Neural progenitor cell (in vitro differentiated cells): ENCODE data around the gene TMEM106C. TPM values are rescaled to one million over a fixed set of nuclear protein-coding genes. Genes with fewer than 3 reads are reported as not detected.

ENCODE experiments used
- DNase-seq: peaks from one replicate; pipeline ENCODE4 v3.0.0-alpha.2; 2016; ENCODE audit warnings: low spot score
- H2AFZ ChIP-seq: fragments of 200-600 bp; sonication (generic); replicated peaks from 2 replicates; pipeline ENCODE4 v1.6.1; 2016; ENCODE audit warnings: antibody characterized with exemption
- H3F3A ChIP-seq: fragments of 200-600 bp; sonication (generic); 2 replicates; pipeline ENCODE4 v1.6.1; 2016; ENCODE audit warnings: antibody characterized with exemption, low read depth
- H3K27ac ChIP-seq: fragments of 200-600 bp; sonication (generic); 2 replicates; pipeline ENCODE4 v1.5.1; 2016; ENCODE audit warnings: mild to moderate bottlenecking
- H3K27me3 ChIP-seq: fragments of 200-600 bp; sonication (generic); 2 replicates; pipeline ENCODE4 v1.6.1; 2016; ENCODE audit warnings: mild to moderate bottlenecking, moderate library complexity
- H3K36me3 ChIP-seq: fragments of 200-600 bp; sonication (generic); 2 replicates; pipeline ENCODE4 v1.5.1; 2016
- H3K4me1 ChIP-seq: fragments of 200-600 bp; sonication (generic); 2 replicates; pipeline ENCODE4 v1.6.1; 2016; ENCODE audit warnings: mixed run types
- H3K4me2 ChIP-seq: fragments of 200-600 bp; sonication (generic); 2 replicates; pipeline ENCODE4 v1.6.1; 2016
- H3K4me3 ChIP-seq: fragments of 200-600 bp; sonication (generic); 2 replicates; pipeline ENCODE4 v1.5.1; 2016
- H3K79me2 ChIP-seq: fragments of 200-600 bp; sonication (generic); 2 replicates; pipeline ENCODE4 v1.6.1; 2016; ENCODE audit warnings: low read depth
- H3K9ac ChIP-seq: fragments of 200-600 bp; sonication (generic); 2 replicates; pipeline ENCODE4 v1.6.1; 2016
- H3K9me3 ChIP-seq: fragments of 200-600 bp; sonication (generic); 2 replicates; pipeline ENCODE4 v1.5.1; 2016; ENCODE audit warnings: low read depth
- H4K20me1 ChIP-seq: fragments of 200-600 bp; sonication (generic); 2 replicates; pipeline ENCODE4 v1.6.1; 2016; ENCODE audit warnings: low read depth
- H3K27ac Mint-ChIP-seq: 3 replicates; pipeline ENCODE4 v1.8.0; 2021; ENCODE audit warnings: mixed read lengths
- H3K27me3 Mint-ChIP-seq: 2 replicates; pipeline ENCODE4 v1.8.0; 2022; ENCODE audit warnings: low read depth, mild to moderate bottlenecking, inconsistent platforms, moderate library complexity, mixed read lengths; ENCODE audit not compliant: insufficient read depth
- H3K36me3 Mint-ChIP-seq: 3 replicates; pipeline ENCODE4 v1.8.0; 2021; ENCODE audit warnings: mixed read lengths
- H3K4me1 Mint-ChIP-seq: 3 replicates; pipeline ENCODE4 v1.8.0; 2021; ENCODE audit warnings: mixed read lengths
- H3K4me3 Mint-ChIP-seq: 3 replicates; pipeline ENCODE4 v1.8.0; 2021; ENCODE audit warnings: mild to moderate bottlenecking, moderate library complexity, mixed read lengths
- H3K9me3 Mint-ChIP-seq: 3 replicates; pipeline ENCODE4 v1.8.0; 2020; ENCODE audit warnings: mixed read lengths
- EZH2 ChIP-seq: fragments of 200-600 bp; sonication (generic); IDR thresholded peaks from 2 replicates; pipeline ENCODE4 v1.6.1; 2017; ENCODE audit warnings: antibody characterized with exemption, mild to moderate bottlenecking, moderate library complexity
- EZH2phosphoT487 ChIP-seq: fragments of 200-600 bp; sonication (generic); IDR thresholded peaks from 2 replicates; pipeline ENCODE4 v1.6.1; 2017; ENCODE audit warnings: antibody characterized with exemption
- total RNA-seq: library from RNA; depleted of rRNA; stranded (reverse); fragments of >200 nt; gene quantifications from 2 replicates; pipeline ENCODE4 v1.2.3, GENCODE V29; 2015; ENCODE audit warnings: low replicate concordance
- TF ChIP-seq, protein P1 (sequence below): fragments of 200-600 bp; sonication (generic); IDR thresholded peaks from 2 replicates; pipeline ENCODE4 v1.5.1; 2017; ENCODE audit warnings: antibody characterized with exemption, mild to moderate bottlenecking

Gene TMEM106C
- total RNA-seq, 1 donor from 2014 or later = 87.5 TPM

DNA sequence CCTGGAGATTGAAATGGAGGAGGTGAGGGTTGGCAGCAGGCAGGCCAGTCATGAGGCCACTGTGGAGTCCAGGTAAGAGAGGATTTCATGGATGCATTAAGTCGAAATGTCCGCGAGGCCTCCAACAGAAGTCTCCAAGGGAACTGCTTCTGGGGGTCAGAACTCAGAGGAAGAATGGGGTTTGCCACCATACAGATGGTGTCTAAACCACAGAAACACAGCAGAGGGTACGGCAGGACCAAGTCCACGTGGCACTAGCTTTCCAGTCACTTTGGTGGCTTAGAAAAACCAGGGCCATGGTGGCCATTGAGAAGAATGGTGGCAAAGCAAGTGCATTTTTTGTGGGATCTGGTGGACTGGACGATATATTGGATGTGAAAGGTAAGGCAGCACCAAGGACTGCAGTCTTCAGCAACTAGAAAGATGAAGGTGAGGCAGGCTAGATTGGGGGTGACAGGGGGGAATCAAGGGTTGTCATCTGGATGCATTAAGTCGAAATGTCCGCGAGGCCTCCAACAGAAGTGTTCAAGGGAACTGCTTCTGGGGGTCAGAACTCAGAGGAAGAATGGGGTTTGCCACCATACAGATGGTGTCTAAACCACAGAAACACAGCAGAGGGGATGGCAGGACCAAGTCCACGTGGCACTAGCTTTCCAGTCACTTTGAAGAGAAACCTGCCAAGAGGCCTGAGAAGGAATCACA, 22.5 kb upstream of the TMEM106C start:
- Histone ChIP-seq H3K9me3 (no peaks in the 10 kb centered on the region), H3K79me2 (no peaks in the 10 kb centered on the region), H3F3A (no peaks in the 10 kb centered on the region), H3K9ac (no peak overlapping the region), H3K27ac (no peak overlapping the region), H3K4me3 (no peak overlapping the region), H3K27me3 (peaks cover 8% of the 10 kb centered on the region), H3K4me1 (no peaks in the 10 kb centered on the region), H4K20me1 (no peaks in the 10 kb centered on the region), H2AFZ (peak overlapping the region; percentile 50), H3K36me3 (no peaks in the 10 kb centered on the region), H3K4me2 (no peak overlapping the region)
- Mint-ChIP-seq H3K27me3 (peaks cover 4% of the 10 kb centered on the region), H3K4me1 (peaks cover 9% of the 10 kb centered on the region), H3K9me3 (no peaks in the 10 kb centered on the region), H3K36me3 (no peaks in the 10 kb centered on the region), H3K27ac (no peak overlapping the region), H3K4me3 (no peak overlapping the region)
- TF ChIP-seq EZH2 = no peak
- TF ChIP-seq, protein P1, sequence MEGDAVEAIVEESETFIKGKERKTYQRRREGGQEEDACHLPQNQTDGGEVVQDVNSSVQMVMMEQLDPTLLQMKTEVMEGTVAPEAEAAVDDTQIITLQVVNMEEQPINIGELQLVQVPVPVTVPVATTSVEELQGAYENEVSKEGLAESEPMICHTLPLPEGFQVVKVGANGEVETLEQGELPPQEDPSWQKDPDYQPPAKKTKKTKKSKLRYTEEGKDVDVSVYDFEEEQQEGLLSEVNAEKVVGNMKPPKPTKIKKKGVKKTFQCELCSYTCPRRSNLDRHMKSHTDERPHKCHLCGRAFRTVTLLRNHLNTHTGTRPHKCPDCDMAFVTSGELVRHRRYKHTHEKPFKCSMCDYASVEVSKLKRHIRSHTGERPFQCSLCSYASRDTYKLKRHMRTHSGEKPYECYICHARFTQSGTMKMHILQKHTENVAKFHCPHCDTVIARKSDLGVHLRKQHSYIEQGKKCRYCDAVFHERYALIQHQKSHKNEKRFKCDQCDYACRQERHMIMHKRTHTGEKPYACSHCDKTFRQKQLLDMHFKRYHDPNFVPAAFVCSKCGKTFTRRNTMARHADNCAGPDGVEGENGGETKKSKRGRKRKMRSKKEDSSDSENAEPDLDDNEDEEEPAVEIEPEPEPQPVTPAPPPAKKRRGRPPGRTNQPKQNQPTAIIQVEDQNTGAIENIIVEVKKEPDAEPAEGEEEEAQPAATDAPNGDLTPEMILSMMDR = no peak
- no peak for TF ChIP-seq EZH2phosphoT487
- DNase-seq = no peak

DNA sequence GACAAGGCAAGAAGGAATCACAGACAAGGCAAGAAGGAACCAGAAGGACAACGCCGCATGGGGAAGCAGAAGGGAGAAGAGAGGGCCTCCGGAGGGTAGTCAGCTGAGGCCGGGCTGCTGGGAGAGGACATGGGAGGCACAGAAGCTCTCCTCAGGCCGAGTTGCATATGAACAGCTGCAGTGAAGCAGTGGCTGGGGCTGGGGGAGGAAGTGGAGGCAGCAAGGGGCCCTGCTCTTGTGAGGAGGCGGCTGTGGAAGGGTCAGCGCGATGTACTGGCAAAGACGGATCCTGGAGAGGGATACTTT, 22.0 kb upstream of the TMEM106C start:
- no peak overlapping the region for H3K27ac ChIP-seq
- no peak overlapping the region for H3K4me3 Mint-ChIP-seq
- H3K9me3 ChIP-seq = no peaks in the 10 kb centered on the region
- no peaks in the 10 kb centered on the region for H4K20me1 ChIP-seq
- no peak overlapping the region for H3K27ac Mint-ChIP-seq
- no peak for DNase-seq
- H2AFZ ChIP-seq = peak overlapping the region; percentile 50
- peaks cover 9% of the 10 kb centered on the region for H3K4me1 Mint-ChIP-seq
- H3K27me3 Mint-ChIP-seq = peaks cover 4% of the 10 kb centered on the region
- no peak for TF ChIP-seq EZH2
- TF ChIP-seq EZH2phosphoT487 = no peak
- TF ChIP-seq, protein P1 = no peak
- peaks cover 8% of the 10 kb centered on the region for H3K27me3 ChIP-seq
- H3K9me3 Mint-ChIP-seq = no peaks in the 10 kb centered on the region
- H3F3A ChIP-seq = no peaks in the 10 kb centered on the region
- no peak overlapping the region for H3K4me2 ChIP-seq
- no peak overlapping the region for H3K9ac ChIP-seq
- no peaks in the 10 kb centered on the region for H3K36me3 Mint-ChIP-seq
- no peaks in the 10 kb centered on the region for H3K79me2 ChIP-seq
- H3K4me3 ChIP-seq = no peak overlapping the region
- H3K4me1 ChIP-seq = no peaks in the 10 kb centered on the region
- no peaks in the 10 kb centered on the region for H3K36me3 ChIP-seq

DNA sequence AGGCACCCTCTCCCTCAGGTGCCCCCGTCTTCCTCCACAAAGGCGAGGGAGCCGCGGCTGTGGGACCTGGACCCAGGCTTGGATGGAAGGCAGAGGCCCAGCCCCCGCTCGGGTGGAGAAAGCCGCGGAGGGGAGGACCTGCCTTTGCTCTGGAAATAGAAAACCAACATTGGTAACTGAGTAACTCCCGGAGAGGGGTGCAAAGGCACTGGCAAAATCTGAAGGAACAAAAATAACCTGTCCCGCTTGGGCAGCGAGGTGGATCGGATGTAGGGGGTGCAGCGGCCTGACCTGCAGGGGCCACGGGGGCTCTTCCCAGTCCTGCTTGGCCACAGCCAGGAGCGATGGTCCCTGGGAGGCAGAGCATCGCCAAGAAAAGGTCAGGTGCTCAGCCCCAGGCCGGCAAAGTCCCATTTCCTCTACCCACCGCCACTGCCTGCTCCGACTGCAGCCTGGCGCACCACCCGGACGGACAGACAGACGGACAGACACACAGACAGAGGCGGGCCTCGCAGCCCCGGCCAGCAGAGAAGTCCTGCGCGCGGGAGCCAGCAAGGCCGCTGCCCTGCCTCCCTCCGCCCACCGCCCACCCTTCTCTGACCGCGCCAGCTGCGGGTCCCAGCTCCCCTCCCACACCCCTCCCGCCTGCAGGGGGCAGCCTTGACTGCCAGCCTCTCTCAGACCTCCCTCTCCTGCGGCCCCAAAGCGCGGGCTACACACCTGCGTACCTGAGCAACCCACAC, 21.4 kb upstream of the TMEM106C start:
- no peaks in the 10 kb centered on the region for H3K9me3 ChIP-seq
- no peaks in the 10 kb centered on the region for H3K36me3 ChIP-seq
- peak overlapping the region; percentile 50 for H2AFZ ChIP-seq
- H3K9ac ChIP-seq = no peak overlapping the region
- H3K27me3 ChIP-seq = peaks cover 8% of the 10 kb centered on the region
- no peaks in the 10 kb centered on the region for H4K20me1 ChIP-seq
- Mint-ChIP-seq H3K4me1 (peaks cover 15% of the 10 kb centered on the region), H3K4me3 (no peak overlapping the region), H3K27ac (no peak overlapping the region), H3K27me3 (peaks cover 4% of the 10 kb centered on the region), H3K36me3 (no peaks in the 10 kb centered on the region), H3K9me3 (no peaks in the 10 kb centered on the region)
- no peak for TF ChIP-seq EZH2phosphoT487
- TF ChIP-seq, protein P1 = peak; percentile 26
- no peak for TF ChIP-seq EZH2
- no peak overlapping the region for H3K27ac ChIP-seq
- H3K4me3 ChIP-seq = no peak overlapping the region
- DNase-seq = peak; percentile 49
- no peaks in the 10 kb centered on the region for H3F3A ChIP-seq
- no peak overlapping the region for H3K4me2 ChIP-seq
- H3K79me2 ChIP-seq = no peaks in the 10 kb centered on the region
- peaks cover 5% of the 10 kb centered on the region for H3K4me1 ChIP-seq
